Hypothalamus (tissue), 51 donors: Measurements from ENCODE around the gene TP53BP1.

Experiments
- DNase-seq, 51 donors: peaks; one replicate each; lab custom pipeline; 2025; lab: John Stamatoyannopoulos, UW

Gene TP53BP1

GRCh38 chr15:43519196-43519595, 26.2 kb upstream of the TP53BP1 start:
- peak in 21 of 51 donors; percentile 26 to 82 (median 49) for DNase-seq

GRCh38 chr15:43518197-43518761, 25.3 kb upstream of the TP53BP1 start:
- DNase-seq, result peak in 49 of 51 donors; percentile 29 to 90 (median 76)

- peak in 50 of 51 donors; percentile 20 to 90 (median 67) for DNase-seq
Observed at GRCh38 chr15:43517354-43518196, 24.6 kb upstream of the TP53BP1 start, which contains the start of gene MAP1A. MAP1A (plus strand) TSS chr15:43517608; CDS start chr15:43521474, 3,866 bp downstream.

GRCh38 chr15:43516801-43517353, 23.9 kb upstream of the TP53BP1 start:
- DNase-seq, result peak in 3 of 51 donors; percentile 21 to 77 (median 58)

GRCh38 chr15:43516185-43516584, 23.2 kb upstream of the TP53BP1 start:
- peak in 6 of 51 donors; percentile 18 to 61 (median 29) for DNase-seq

- DNase-seq, result no peak
Observed at GRCh38 chr15:43515741-43516140, 22.8 kb upstream of the TP53BP1 start.

GRCh38 chr15:43514241-43515057, 21.5 kb upstream of the TP53BP1 start:
- peak in 37 of 51 donors; percentile 17 to 86 (median 64) for DNase-seq

GRCh38 chr15:43513550-43513949, 20.6 kb upstream of the TP53BP1 start:
- no peak for DNase-seq

GRCh38 chr15:43511012-43511885, 18.3 kb upstream of the TP53BP1 start:
- peak in 23 of 51 donors; percentile 13 to 62 (median 31) for DNase-seq

GRCh38 chr15:43510200-43511011, 17.4 kb upstream of the TP53BP1 start:
- DNase-seq, result peak; percentile 70 to 100 (median 98)

- peak in 7 of 51 donors; percentile 13 to 86 (median 20) for DNase-seq
Observed at GRCh38 chr15:43509660-43510199, 16.8 kb upstream of the TP53BP1 start.

GRCh38 chr15:43508991-43509659, 16.2 kb upstream of the TP53BP1 start:
- peak in 6 of 51 donors; percentile 14 to 51 (median 23) for DNase-seq

- DNase-seq, result no peak
Observed at GRCh38 chr15:43508421-43508820, 15.5 kb upstream of the TP53BP1 start.

GRCh38 chr15:43505738-43506137, 12.8 kb upstream of the TP53BP1 start:
- DNase-seq, result no peak

GRCh38 chr15:43499635-43500034, 6.7 kb upstream of the TP53BP1 start:
- DNase-seq, result no peak

GRCh38 chr15:43498990-43499389, 6.0 kb upstream of the TP53BP1 start:
- DNase-seq, result no peak

GRCh38 chr15:43493703-43494472, 932 bp upstream of the TP53BP1 start:
- DNase-seq, result no peak
